Peyer's patch (tissue), 4 donors: ENCODE measurements around the gene LRFN5.

ENCODE experiments used
- CTCF ChIP-seq, 6 experiments: fragments of 450-650 bp in 4 of 6; fragments of 200-600 bp in 2 of 6; sonication (generic) in 1 of 6; IDR thresholded peaks; one replicate each; pipeline ENCODE4 v1.5.1; 2017 to 2019; ENCODE audit warnings: antibody characterized with exemption in 6 of 6, mild to moderate bottlenecking in 3 of 6, moderate library complexity in 1 of 6
- POLR2A ChIP-seq, 2 donors: fragments of 450-650 bp; IDR thresholded peaks; one replicate each; pipeline ENCODE4 v1.5.1; 2017; ENCODE audit warnings: antibody characterized with exemption in 2 of 2, mild to moderate bottlenecking in 2 of 2, moderate library complexity in 2 of 2

GRCh38 chr14:41868396-41868795, 261.7 kb downstream of the LRFN5 start:
- TF ChIP-seq POLR2A (IDR thresholded peaks at IDR 0.05), result no peak
- TF ChIP-seq CTCF (IDR thresholded peaks at IDR 0.05), result no peak
